ENCODE data around the gene FBXO31.

- TF ChIP-seq CTCF (IDR thresholded peaks at IDR 0.05), result no peak
- TF ChIP-seq POLR2A (IDR thresholded peaks at IDR 0.05), result no peak
- no peak for TF ChIP-seq POLR2AphosphoS5 (IDR thresholded peaks at IDR 0.05)
- no peak for TF ChIP-seq EP300 (IDR thresholded peaks at IDR 0.05)
Measured at GRCh38 chr16:87298857-87299465, 84.6 kb downstream of the FBXO31 start.
